ENCODE results near the gene TRIL. TPM values are rescaled to one million over a fixed set of nuclear protein-coding genes. Genes with fewer than 3 reads are reported as not detected.

Gene TRIL
- total and polyA plus RNA-seq, 2 of the 4 experiments (the other 2 are of a cell fraction) = under 0.01 to 0.09 TPM

- TF ChIP-seq MXI1 (IDR thresholded peaks at IDR 0.05; ENCODE audit: borderline replicate concordance, low read depth, low read length) = no peak
These were observed 2.1 kb upstream of the TRIL start (continued) for GRCh38 chr7:28960071-28960840.

DNA sequence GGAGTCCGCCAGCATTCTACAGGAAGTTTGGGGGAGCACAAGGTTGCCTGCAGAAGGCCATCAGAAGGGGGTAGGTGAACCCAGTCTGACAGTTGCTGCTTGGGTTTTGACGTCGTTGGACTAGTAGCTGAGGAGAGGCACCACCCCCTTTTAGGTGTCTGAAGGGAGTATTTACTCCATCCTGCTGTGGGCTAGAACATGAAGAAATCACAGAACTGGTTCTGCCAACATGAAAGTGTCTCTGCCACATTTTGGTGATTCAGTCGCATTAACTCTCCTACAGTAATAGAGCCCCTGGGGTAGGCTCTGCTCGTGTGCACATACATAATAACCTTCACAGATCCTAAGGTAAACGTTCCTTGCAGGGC, 834 bp upstream of the TRIL start:
- ChIA-PET CTCF (no interaction called here), POLR2A (ENCODE audit: unreplicated experiment) (no interaction called here)
- H2BK120ac ChIP-seq (ENCODE audit: low read depth, low read length) = no peak overlapping the region
- no peak overlapping the region for H3K9ac ChIP-seq (ENCODE audit: low read depth, low read length)
- intact Hi-C loops (cut with micrococcal nuclease) (loop anchor here (2.0 kb wide), 1 partner anchor 30 kb away; no protein-coding TSS in a partner anchor), in situ Hi-C loops (cut with MboI; ENCODE audit: low sequenced_read_pairs) (no loop called here), dilution Hi-C loops (cut with HindIII; ENCODE audit: low sequenced_read_pairs, unreplicated experiment) (no loop called here)
- H2AFZ ChIP-seq (replicated peaks; ENCODE audit: low read length, poor library complexity) = peak overlapping the region; percentile 24
- H3K9me1 ChIP-seq (ENCODE audit: insufficient read depth, low read length) = no peaks in the 10 kb centered on the region
- peaks cover 7% of the 10 kb centered on the region for H3K4me1 ChIP-seq (ENCODE audit: control insufficient read depth, insufficient read depth, low read length)
- no peak overlapping the region for H3K27ac ChIP-seq (ENCODE audit: insufficient read depth, low read length)
- no peak overlapping the region for H4K91ac ChIP-seq (ENCODE audit: insufficient read depth, low read depth, low read length)
- peaks cover 60% of the 10 kb centered on the region for H3K27me3 ChIP-seq (ENCODE audit: control insufficient read depth, insufficient read depth, low read length)
- H2AK9ac ChIP-seq (replicated peaks; ENCODE audit: low read depth, low read length, poor library complexity) = no peak overlapping the region
- H3K4me2 ChIP-seq (ENCODE audit: low read depth, low read length) = no peak overlapping the region
- H2AK5ac ChIP-seq (ENCODE audit: low read depth, low read length) = no peak overlapping the region
- WGBS, 2 experiments (ENCODE audit: extremely low coverage in 2 of 2, insufficient read length in 1 of 2) = 40% methylated on average over 1 of the region's 6 CpGs; no CpG with 5 or more reads in 1 of the 2 experiments
- TF ChIP-seq RAD21 (IDR thresholded peaks at IDR 0.05; ENCODE audit: low read length) (no peak), RFX5 (IDR thresholded peaks at IDR 0.05; ENCODE audit: low read depth, low read length) (no peak), RCOR1 (IDR thresholded peaks at IDR 0.05; ENCODE audit: insufficient replicate concordance, low read length) (no peak), MAFK (IDR thresholded peaks at IDR 0.05; ENCODE audit: low read depth, low read length) (no peak)
- TF ChIP-seq, protein P1, sequence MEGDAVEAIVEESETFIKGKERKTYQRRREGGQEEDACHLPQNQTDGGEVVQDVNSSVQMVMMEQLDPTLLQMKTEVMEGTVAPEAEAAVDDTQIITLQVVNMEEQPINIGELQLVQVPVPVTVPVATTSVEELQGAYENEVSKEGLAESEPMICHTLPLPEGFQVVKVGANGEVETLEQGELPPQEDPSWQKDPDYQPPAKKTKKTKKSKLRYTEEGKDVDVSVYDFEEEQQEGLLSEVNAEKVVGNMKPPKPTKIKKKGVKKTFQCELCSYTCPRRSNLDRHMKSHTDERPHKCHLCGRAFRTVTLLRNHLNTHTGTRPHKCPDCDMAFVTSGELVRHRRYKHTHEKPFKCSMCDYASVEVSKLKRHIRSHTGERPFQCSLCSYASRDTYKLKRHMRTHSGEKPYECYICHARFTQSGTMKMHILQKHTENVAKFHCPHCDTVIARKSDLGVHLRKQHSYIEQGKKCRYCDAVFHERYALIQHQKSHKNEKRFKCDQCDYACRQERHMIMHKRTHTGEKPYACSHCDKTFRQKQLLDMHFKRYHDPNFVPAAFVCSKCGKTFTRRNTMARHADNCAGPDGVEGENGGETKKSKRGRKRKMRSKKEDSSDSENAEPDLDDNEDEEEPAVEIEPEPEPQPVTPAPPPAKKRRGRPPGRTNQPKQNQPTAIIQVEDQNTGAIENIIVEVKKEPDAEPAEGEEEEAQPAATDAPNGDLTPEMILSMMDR (conservative IDR thresholded peaks at IDR 0.05; ENCODE audit: low read depth, low read length) = no peak
- H3K18ac ChIP-seq (ENCODE audit: low read depth, low read length) = no peak overlapping the region
- H4K8ac ChIP-seq (ENCODE audit: low read depth in 2 of 2, low read length in 2 of 2) = no peak overlapping the region
- H3K79me1 ChIP-seq (ENCODE audit: low read depth in 1 of 2, low read length in 2 of 2) = no peaks in the 10 kb centered on the region
- no peak overlapping the region for H2BK20ac ChIP-seq (ENCODE audit: low read depth, low read length)
- no peaks in the 10 kb centered on the region for H4K20me1 ChIP-seq (ENCODE audit: insufficient read depth, low read length)
- H2BK5ac ChIP-seq (ENCODE audit: low read depth, low read length, poor library complexity, severe bottlenecking) = no peak overlapping the region
- DNase-seq (no peak), ATAC-seq (ENCODE audit: low read depth) (no peak)
- H3K23ac ChIP-seq (ENCODE audit: low read depth, low read length) = no peak overlapping the region
- peaks cover 7% of the 10 kb centered on the region; the same call in 1 of the 2 replicates for H3K9me3 ChIP-seq (ENCODE audit: control insufficient read depth, insufficient read depth, low read length)
- no peak overlapping the region for H3K14ac ChIP-seq (replicated peaks; ENCODE audit: low read depth, low read length)
- H2BK15ac ChIP-seq (ENCODE audit: low read depth, low read length) = no peak overlapping the region
- no peak overlapping the region for H3K56ac ChIP-seq (ENCODE audit: extremely low read depth, insufficient read depth, low read length)
- BruUV-seq (replicated peaks) = no TSS peak
- no peak overlapping the region for H4K5ac ChIP-seq (ENCODE audit: low read depth, low read length)
- no peak overlapping the region for H3K4me3 ChIP-seq (ENCODE audit: insufficient read depth, low read depth, low read length)
- no peaks in the 10 kb centered on the region for H3K36me3 ChIP-seq (ENCODE audit: control insufficient read depth, insufficient read depth, low read length)
- H3K4ac ChIP-seq (ENCODE audit: low read depth, low read length) = no peak overlapping the region
